BJ (cell line): ENCODE data around the gene BTG4. TPM values are rescaled to one million over a fixed set of nuclear protein-coding genes. Genes with fewer than 3 reads are reported as not detected.

Source experiments
- CTCF ChIA-PET: fragments of 350-600 bp; formaldehyde crosslinking; extraction: SDS; loops from one replicate; lab custom pipeline; 2021; ENCODE audit warnings: antibody characterized with exemption, inconsistent platforms; lab: Yijun Ruan, JAX
- POLR2A ChIA-PET: fragments of 300-600 bp; sonication (Branson Sonifier 250); formaldehyde crosslinking; extraction: SDS; loops from one replicate; lab custom pipeline; 2021; ENCODE audit warnings: antibody characterized with exemption; lab: Charles Lee
- DNase-seq: peaks from one replicate; pipeline ENCODE4 v3.0.0-alpha.2; 2011; ENCODE audit warnings: low read depth
- H3K27me3 ChIP-seq: 2 replicates; pipeline ENCODE4 v1.6.0; 2011; ENCODE audit warnings: low read length; ENCODE audit not compliant: control insufficient read depth, insufficient read depth
- H3K36me3 ChIP-seq: 2 replicates; pipeline ENCODE4 v1.5.1; 2011; ENCODE audit warnings: low read length; ENCODE audit not compliant: control insufficient read depth, insufficient read depth
- H3K4me3 ChIP-seq: 2 replicates; pipeline ENCODE4 v1.5.1; 2011; ENCODE audit warnings: low read depth, mild to moderate bottlenecking, control low read depth, low read length
- polyA plus RNA-seq: library from polyadenylated mRNA; depleted of rRNA; stranded (reverse); fragments of >200 nt; gene quantifications from 2 replicates; pipeline ENCODE4 v1.2.3, GENCODE V29; 2011
- TF ChIP-seq, protein P1 (sequence below): IDR thresholded peaks from 2 replicates; pipeline ENCODE4 v1.5.1; 2011; ENCODE audit warnings: low read depth, mild to moderate bottlenecking, control low read depth, inconsistent platforms, low read length, moderate library complexity; ENCODE audit not compliant: insufficient read depth

BTG4 gene
- polyA plus RNA-seq, 1 experiment = not detected

DNA sequence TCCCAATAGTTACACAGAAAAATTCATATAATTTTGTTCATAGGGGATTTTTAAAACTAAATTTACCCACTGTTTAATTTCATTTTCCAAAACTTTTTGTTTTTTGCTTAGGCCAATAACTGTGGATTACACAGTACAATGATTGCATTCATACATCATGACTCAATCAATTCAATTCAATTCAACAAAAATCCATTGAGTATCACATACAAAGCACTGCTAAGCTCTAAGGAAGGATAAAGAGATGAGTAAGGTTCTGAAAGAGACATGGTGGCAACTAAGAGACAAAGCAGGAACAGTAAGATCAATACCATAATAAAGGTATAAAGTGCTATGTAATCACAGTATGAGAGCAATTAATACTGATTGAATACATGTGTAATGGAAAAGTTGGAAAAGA lies 18.9 kb upstream of the BTG4 start:
- ChIA-PET POLR2A (interaction anchor here (0.6 kb wide), 1 partner anchor 58 kb away, joined by 6 read pairs; no protein-coding TSS in a partner anchor), CTCF (interaction anchor here (1.5 kb wide), 1 partner anchor 75 kb away, joined by 5 read pairs; no protein-coding TSS in a partner anchor)
- H3K27me3 ChIP-seq = no peaks in the 10 kb centered on the region
- no peak overlapping the region for H3K4me3 ChIP-seq
- no peaks in the 10 kb centered on the region for H3K36me3 ChIP-seq
- DNase-seq = no peak
- TF ChIP-seq, protein P1, sequence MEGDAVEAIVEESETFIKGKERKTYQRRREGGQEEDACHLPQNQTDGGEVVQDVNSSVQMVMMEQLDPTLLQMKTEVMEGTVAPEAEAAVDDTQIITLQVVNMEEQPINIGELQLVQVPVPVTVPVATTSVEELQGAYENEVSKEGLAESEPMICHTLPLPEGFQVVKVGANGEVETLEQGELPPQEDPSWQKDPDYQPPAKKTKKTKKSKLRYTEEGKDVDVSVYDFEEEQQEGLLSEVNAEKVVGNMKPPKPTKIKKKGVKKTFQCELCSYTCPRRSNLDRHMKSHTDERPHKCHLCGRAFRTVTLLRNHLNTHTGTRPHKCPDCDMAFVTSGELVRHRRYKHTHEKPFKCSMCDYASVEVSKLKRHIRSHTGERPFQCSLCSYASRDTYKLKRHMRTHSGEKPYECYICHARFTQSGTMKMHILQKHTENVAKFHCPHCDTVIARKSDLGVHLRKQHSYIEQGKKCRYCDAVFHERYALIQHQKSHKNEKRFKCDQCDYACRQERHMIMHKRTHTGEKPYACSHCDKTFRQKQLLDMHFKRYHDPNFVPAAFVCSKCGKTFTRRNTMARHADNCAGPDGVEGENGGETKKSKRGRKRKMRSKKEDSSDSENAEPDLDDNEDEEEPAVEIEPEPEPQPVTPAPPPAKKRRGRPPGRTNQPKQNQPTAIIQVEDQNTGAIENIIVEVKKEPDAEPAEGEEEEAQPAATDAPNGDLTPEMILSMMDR = no peak

DNA sequence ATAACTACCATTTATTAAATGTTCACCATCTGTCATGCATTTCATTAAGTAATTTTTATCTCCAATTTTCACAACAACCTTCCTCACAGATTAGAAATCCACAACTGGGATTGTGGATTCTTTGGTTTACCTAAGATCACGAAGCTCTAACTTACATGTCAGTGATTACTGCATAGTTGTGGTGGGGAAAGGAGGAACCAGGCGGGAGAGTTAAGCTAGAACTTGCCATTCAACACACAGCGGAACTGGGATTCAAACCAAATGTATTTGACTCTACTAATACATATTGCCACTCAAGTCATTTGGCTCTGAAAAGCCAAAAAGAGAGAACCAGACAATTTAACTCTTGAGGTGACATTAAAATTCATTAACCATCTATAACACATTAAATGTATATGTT lies 17.9 kb upstream of the BTG4 start:
- Histone ChIP-seq H3K27me3 (no peaks in the 10 kb centered on the region), H3K4me3 (no peak overlapping the region), H3K36me3 (no peaks in the 10 kb centered on the region)
- TF ChIP-seq, protein P1 = no peak
- POLR2A ChIA-PET = interaction anchor here (0.8 kb wide), 1 partner anchor 53 kb away, joined by 10 read pairs; no protein-coding TSS in a partner anchor
- CTCF ChIA-PET = interaction anchor here (0.6 to 1.2 kb wide), 3 partner anchors 16 to 249 kb away, joined by 3 to 6 read pairs (median 3); no protein-coding TSS in a partner anchor
- DNase-seq = no peak

DNA sequence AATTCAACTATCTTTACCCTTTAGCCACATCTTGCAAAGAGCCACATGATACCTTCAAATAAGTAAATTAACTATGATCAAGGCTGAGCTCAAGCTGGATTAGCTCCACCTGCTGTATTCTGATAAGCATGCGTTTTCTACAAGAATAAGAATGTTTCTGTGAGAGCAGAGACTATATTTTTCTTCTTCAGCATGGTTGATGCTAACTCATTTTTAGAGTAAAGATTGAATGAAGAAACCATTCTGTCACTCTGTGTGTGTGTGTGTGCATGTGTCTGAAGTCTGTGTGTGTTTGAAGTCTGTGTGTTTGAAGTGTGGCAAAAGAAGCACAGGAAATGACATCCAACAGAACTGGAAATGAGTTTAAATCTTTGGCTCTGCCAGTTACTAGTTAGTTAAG lies 16.4 kb upstream of the BTG4 start:
- H3K27me3 ChIP-seq = no peaks in the 10 kb centered on the region
- H3K36me3 ChIP-seq = no peaks in the 10 kb centered on the region
- TF ChIP-seq, protein P1 = 0 out of 2 replicates have a peak, but pooled peaks have one; percentile 12
- no peak for DNase-seq
- ChIA-PET POLR2A (no interaction called here), CTCF (interaction anchor here (0.7 kb wide), 1 partner anchor 314 kb away, joined by 3 read pairs; no protein-coding TSS in a partner anchor)
- no peak overlapping the region for H3K4me3 ChIP-seq

DNA sequence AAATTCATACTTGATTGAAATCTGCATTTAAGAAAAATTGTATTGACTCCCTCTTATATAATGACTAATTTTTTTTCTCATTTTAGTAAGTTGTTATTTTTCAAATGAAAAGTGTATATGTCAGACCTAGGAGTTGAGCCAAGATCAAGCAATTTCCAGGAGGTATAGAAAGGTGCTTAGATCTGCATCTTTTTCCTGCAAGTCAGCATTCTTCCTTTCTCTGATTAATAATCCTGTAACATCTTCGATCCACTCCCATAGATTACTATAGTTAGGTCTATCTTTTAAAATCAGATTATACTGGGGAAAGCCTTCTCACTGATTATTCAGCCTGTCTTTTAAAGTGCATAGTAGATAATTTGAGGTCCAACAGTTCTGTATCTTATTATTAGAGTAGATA lies 15.1 kb upstream of the BTG4 start:
- no peaks in the 10 kb centered on the region for H3K27me3 ChIP-seq
- TF ChIP-seq, protein P1 = no peak
- no peaks in the 10 kb centered on the region for H3K36me3 ChIP-seq
- DNase-seq = no peak
- ChIA-PET POLR2A (no interaction called here), CTCF (no interaction called here)
- no peak overlapping the region for H3K4me3 ChIP-seq

DNA sequence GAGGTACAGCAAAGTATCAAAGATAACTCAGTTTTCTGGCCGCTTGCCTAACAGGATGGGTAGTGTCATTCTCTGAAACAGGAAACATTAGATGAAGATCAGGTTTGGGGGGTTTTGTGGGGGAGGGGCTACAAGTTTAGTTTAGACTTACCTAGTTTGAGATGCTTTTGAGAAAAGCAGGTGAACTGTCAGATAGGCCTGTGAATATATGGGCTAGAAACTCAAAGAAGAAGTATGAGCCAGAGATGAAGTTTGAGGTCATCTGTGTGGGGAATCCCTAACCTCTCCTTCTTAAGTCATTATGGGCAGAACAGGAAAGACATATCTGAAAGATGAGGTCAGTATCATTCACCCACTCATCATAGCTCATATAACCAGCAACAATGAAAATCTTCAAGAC lies 14.3 kb upstream of the BTG4 start:
- H3K36me3 ChIP-seq = no peaks in the 10 kb centered on the region
- DNase-seq = no peak
- TF ChIP-seq, protein P1 = no peak
- ChIA-PET CTCF (interaction anchor here (0.9 kb wide), 1 partner anchor 13 kb away, joined by 3 read pairs; no protein-coding TSS in a partner anchor), POLR2A (no interaction called here)
- H3K4me3 ChIP-seq = no peak overlapping the region
- no peaks in the 10 kb centered on the region for H3K27me3 ChIP-seq
